C4-2B (cell line): ENCODE measurements around the gene SREBF1.

Experiments
- H3K27ac ChIP-seq: fragments of 450-650 bp; 2 replicates; pipeline ENCODE4 v1.5.1; 2017
- ZFX ChIP-seq: fragments of 450-650 bp; IDR thresholded peaks from 2 replicates; pipeline ENCODE4 v1.6.1; 2017
- TF ChIP-seq, protein P1 (sequence below): fragments of 450-650 bp; conservative IDR thresholded peaks from 2 replicates; pipeline ENCODE4 v1.5.1; 2017; ENCODE audit warnings: mild to moderate bottlenecking

Gene SREBF1

DNA sequence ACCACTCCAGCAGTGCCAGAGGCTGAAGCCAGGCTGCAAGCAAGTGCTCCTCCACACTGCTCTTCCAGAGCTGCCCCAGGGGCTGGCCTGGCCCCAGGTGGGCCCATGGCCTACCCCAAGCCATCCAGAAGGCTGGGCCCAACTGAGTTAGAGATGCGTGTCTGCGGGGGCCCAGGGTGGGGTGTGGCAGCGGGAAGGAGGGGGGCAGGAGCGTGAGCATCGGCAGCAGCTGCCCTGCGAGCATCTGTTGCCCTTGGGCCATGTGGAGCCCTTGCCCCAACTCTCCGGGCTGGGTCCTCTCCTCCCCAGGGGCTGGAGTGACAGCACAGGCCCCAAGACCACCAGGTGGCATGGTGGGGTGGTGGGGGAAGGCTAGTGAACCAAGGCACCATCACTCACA lies 7.3 kb upstream of the SREBF1 start:
- H3K27ac ChIP-seq, result no peak overlapping the region
- TF ChIP-seq ZFX, result no peak
- TF ChIP-seq, protein P1, sequence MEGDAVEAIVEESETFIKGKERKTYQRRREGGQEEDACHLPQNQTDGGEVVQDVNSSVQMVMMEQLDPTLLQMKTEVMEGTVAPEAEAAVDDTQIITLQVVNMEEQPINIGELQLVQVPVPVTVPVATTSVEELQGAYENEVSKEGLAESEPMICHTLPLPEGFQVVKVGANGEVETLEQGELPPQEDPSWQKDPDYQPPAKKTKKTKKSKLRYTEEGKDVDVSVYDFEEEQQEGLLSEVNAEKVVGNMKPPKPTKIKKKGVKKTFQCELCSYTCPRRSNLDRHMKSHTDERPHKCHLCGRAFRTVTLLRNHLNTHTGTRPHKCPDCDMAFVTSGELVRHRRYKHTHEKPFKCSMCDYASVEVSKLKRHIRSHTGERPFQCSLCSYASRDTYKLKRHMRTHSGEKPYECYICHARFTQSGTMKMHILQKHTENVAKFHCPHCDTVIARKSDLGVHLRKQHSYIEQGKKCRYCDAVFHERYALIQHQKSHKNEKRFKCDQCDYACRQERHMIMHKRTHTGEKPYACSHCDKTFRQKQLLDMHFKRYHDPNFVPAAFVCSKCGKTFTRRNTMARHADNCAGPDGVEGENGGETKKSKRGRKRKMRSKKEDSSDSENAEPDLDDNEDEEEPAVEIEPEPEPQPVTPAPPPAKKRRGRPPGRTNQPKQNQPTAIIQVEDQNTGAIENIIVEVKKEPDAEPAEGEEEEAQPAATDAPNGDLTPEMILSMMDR, result no peak

DNA sequence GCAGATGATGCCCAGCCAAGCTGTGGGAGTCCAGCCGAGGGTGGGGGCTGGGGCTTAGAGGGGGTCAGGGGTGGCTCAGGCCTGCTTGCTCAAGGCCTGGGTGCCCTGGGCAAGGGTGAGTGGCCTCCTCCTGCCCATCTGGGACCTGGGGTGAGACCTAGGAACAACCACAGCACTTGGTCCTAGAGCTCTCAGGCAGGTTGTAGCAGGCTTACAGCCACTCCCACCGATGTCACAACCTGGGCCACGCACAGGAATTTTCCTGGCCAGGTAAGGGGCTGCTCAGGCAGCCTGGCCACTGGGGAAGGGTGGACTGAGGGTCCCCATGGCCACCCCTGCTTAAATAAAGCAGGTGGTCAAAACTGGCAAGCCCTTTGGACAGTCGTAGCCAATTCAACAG lies 6.3 kb upstream of the SREBF1 start:
- TF ChIP-seq ZFX, result no peak
- TF ChIP-seq, protein P1, result no peak

DNA sequence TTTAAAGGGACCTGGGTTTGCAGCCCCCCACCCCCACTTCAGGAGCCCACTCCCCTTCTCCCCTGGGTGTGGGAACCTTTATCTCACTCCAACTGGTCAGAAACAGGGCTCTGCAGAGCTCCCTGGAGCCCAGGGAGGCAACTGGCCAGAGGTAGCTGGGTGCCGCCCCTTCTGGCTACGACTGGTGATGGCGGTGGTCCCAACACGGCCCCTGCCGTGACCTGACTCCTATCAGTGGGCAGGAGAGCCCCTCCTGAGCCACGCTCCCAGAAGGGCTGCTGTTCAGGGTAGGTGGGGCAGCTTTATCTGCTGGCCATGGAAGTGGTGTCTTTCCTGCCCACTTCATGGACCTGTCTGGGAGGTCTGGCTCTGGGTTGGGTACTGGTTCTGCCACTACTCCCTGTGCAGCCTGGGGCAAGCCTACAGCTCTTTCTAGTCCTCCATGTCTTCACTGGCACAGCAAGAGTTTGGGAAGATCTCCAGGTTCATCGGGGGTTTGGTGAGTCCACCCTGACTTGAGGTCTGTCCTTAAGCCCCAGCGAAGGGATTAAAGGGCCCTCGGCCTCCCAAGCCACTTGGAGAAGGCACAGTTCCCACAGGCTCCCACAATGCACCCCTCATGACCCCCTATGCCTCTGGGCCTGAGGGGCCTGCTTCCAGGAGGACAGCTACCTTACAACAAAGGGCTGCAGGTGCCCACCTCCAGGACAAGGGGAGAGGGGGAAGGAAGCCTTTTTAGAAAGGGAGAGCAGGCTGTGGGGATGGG lies 5.5 kb upstream of the SREBF1 start:
- H3K27ac ChIP-seq, result peak overlapping the region; percentile 99
- no peak for TF ChIP-seq ZFX
- TF ChIP-seq, protein P1, result no peak

More for the DNA sequence above, 6.3 kb upstream of the SREBF1 start:
- H3K27ac ChIP-seq, result peak overlapping the region; percentile 99

DNA sequence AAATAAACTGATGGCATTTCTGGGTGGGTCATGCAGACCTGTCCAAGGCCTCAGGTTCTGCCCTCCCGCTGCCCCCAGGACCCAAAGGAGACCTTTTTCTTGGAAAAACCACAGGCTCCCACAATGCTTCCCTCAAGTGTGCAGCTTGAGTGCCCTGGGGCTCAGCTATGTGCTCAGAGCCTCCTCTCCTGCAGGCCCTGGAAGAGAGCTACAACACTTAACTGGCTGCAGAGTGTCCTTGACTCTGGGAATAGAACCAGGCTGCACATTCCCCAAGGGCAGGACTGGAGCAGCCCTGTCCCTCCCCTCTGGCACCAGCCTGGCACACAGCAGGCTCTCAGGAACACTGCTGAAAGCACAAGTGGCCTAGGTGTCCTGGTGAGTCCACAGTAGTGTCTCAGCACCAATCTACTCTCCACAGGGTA lies 4.8 kb upstream of the SREBF1 start:
- TF ChIP-seq, protein P1, result no peak
- peak; percentile 30; the same call in 1 of the 2 replicates for TF ChIP-seq ZFX
- H3K27ac ChIP-seq, result peak overlapping the region; percentile 99

DNA sequence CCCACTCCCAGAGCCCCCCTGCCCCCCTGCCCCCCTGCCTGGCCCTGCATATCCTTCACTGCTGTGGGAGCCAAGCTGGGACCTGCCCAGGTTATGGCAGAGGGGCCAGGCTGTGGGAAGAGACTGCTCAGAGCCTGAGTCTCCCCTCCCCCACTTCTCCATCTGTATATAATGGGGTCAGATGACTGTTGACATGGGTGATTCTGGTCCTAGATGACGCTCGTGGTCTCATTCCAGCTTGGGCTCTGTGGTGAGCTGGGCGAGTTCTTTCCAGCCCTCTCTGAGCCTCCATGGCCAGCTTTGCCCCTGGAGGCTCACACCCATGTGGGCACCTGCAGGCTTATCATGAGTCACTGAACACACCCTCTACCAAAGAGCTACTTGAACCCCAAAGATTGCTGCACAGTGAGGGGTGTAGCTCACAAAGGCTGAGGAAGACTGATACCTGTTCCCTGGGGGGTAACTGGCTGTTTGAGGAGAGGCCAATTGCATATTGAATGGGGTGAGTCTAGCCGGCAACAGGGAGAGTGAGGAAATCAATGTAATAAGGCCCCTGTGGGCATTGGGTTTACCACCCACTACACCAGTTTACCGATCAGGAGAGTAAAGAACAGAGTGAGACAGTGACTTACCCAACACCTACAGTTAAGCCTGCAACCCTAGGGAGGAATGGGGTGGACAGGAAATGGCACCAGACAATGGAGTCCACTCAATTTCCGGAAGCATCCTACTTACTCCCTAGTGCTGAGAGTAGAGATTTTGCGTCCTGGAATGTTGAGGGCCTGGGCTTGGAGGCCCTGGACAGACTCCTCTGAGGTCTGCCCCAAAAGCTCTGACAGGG lies 4.2 kb upstream of the SREBF1 start:
- peak overlapping the region; percentile 99 for H3K27ac ChIP-seq
- TF ChIP-seq ZFX, result no peak
- TF ChIP-seq, protein P1, result no peak

DNA sequence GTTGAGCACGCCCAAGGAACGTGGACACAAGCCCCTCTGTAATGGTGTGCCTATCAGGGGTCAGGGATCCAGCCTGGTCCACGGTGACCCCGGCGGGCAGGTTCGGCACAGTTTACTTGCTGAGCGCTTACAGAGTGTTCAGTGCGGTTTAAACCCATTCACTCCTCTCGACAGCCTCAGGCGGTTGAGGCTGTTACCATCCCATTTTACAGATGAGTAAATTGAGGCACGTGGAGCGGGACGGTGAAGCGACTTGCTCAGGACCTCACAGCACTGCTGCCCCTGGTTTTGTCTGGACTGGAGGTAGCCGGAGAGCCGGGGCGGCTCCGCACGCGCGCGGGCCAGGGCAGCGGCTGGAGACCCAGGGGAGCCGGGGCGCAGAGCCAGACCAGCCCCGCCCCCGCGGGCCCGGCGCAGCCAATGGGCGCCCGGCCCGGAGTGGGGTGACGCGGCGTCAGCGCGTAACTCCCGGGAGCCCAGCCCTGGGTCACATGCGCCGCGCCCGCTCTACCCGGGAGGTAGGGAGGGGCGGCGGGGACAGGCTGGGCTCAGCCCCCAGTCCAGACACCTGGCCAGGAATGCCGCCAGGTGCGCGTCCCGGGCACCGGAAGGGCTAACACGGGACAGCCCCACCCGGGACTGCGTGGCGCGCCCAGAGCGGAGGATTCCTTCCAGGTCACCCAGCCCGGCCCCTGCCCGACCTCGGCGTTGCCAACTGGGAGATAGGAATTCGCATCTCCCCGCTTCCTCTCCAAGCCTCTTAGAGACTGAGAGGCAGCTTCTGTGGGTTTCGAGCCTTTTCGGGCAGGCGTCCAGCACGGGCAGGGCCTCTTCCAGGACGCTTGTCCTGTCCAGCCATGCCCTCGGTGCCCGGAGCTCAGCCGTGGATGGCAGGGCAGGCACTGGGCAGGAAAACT lies 3.3 kb upstream of the SREBF1 start:
- H3K27ac ChIP-seq, result peak overlapping the region; percentile 99
- no peak for TF ChIP-seq ZFX
- TF ChIP-seq, protein P1, result no peak
